Natural killer cell (primary cell): ENCODE data around the gene HES1. TPM values are rescaled to one million over a fixed set of nuclear protein-coding genes. Genes with fewer than 3 reads are reported as not detected.

Experiments
- ATAC-seq, 3 donors: fragments of 150-1000 bp in 2 of 3; fragments of 200-7000 bp in 1 of 3; cut with Tn5 transposase; 1 replicate in 1 of 3; 2 replicates in 2 of 3; pipeline ENCODE4 v1.10.0; 2021; ENCODE audit warnings: mild to moderate bottlenecking in 2 of 3, moderate library complexity in 2 of 3
- DNase-seq, 2 donors: peaks; one replicate each; pipeline versions ENCODE4 v3.0.0 to v3.0.0-alpha.2; 2013 to 2021; ENCODE audit warnings: mixed read lengths in 1 of 2
- H3K27ac ChIP-seq: one replicate; pipeline ENCODE4 v1.5.1; 2013; ENCODE audit warnings: mild to moderate bottlenecking, low read length
- H3K27me3 ChIP-seq: one replicate; pipeline ENCODE4 v1.6.1; 2013; ENCODE audit warnings: low read length; ENCODE audit not compliant: control insufficient read depth, insufficient read depth
- H3K36me3 ChIP-seq: one replicate; pipeline ENCODE4 v1.6.1; 2013; ENCODE audit warnings: low read length; ENCODE audit not compliant: control insufficient read depth, insufficient read depth
- H3K4me1 ChIP-seq: one replicate; pipeline ENCODE4 v1.6.1; 2013; ENCODE audit warnings: low read length; ENCODE audit not compliant: control insufficient read depth, insufficient read depth
- H3K4me3 ChIP-seq: one replicate; pipeline ENCODE4 v1.5.1; 2013; ENCODE audit warnings: low read length
- H3K9me3 ChIP-seq: one replicate; pipeline ENCODE4 v1.6.1; 2013; ENCODE audit warnings: low read length; ENCODE audit not compliant: control insufficient read depth, insufficient read depth
- H3K27ac Mint-ChIP-seq, 2 donors: one replicate each; pipeline ENCODE4 v1.8.0; 2022; ENCODE audit warnings: mild to moderate bottlenecking in 2 of 2, mixed read lengths in 2 of 2, moderate library complexity in 1 of 2
- H3K27me3 Mint-ChIP-seq, 2 donors: one replicate each; pipeline ENCODE4 v1.8.0; 2022; ENCODE audit warnings: low read depth in 2 of 2, mixed read lengths in 2 of 2
- H3K36me3 Mint-ChIP-seq: one replicate; pipeline ENCODE4 v1.8.0; 2022; ENCODE audit warnings: mixed read lengths
- H3K4me1 Mint-ChIP-seq, 2 donors: one replicate each; pipeline ENCODE4 v1.8.0; 2022; ENCODE audit warnings: mixed read lengths in 2 of 2
- H3K4me3 Mint-ChIP-seq: one replicate; pipeline ENCODE4 v1.8.0; 2022; ENCODE audit warnings: mild to moderate bottlenecking, moderate library complexity, mixed read lengths
- H3K9me3 Mint-ChIP-seq, 2 donors: one replicate each; pipeline ENCODE4 v1.8.0; 2022; ENCODE audit warnings: mixed read lengths in 2 of 2
- CTCF ChIP-seq: fragments of 200-600 bp; IDR thresholded peaks from one replicate; pipeline ENCODE4 v1.8.0; 2022; ENCODE audit warnings: antibody characterized with exemption
- WGBS: methylation state at CpG from one replicate; pipeline ENCODE4 v1.1.7; 2013; ENCODE audit warnings: missing lambda C conversion rate; ENCODE audit not compliant: insufficient coverage; 5-methylcytosine and 5-hydroxymethylcytosine counted together
- intact Hi-C: fragments of 100-400 bp; cut with micrococcal nuclease; formaldehyde crosslinking; loops from one replicate; pipeline ENCODE4 v1.14.2; 2022
- total RNA-seq, 4 donors: library from RNA; stranded (reverse); fragments of 120-200 nt in 1 of 4; gene quantifications; one replicate each; pipeline versions ENCODE4 v1.2.3 to v1.2.4, GENCODE V29; 2013 to 2022

The HES1 gene
- total RNA-seq, 3 donors from 2014 or later (not counting 1 experiment from before 2014, with no cell fraction given), result 1.5 to 4.4 (median 2.2) TPM

GRCh38 chr3:194174406-194174805 lies 38.5 kb downstream of the HES1 start:
- H3K27ac Mint-ChIP-seq, result no peak overlapping the region
- H3K36me3 ChIP-seq, result no peaks in the 10 kb centered on the region

GRCh38 chr3:194174980-194175379 lies 39.0 kb downstream of the HES1 start:
- no peaks in the 10 kb centered on the region for H3K27me3 ChIP-seq
- Mint-ChIP-seq H3K4me3 (no peak overlapping the region), H3K27me3 (peaks cover 22 to 28% of the 10 kb centered on the region in 2 donors), H3K4me1 (no peaks in the 10 kb centered on the region), H3K9me3 (no peaks in the 10 kb centered on the region), H3K36me3 (no peaks in the 10 kb centered on the region), H3K27ac (no peak overlapping the region)
- H3K36me3 ChIP-seq, result no peaks in the 10 kb centered on the region
- no peaks in the 10 kb centered on the region for H3K9me3 ChIP-seq
- TF ChIP-seq CTCF, result no peak
- 92% methylated on average over 5 of the region's 6 CpGs for WGBS
- intact Hi-C loops, result no loop called here
- no peaks in the 10 kb centered on the region for H3K4me1 ChIP-seq
- H3K4me3 ChIP-seq, result no peak overlapping the region
- H3K27ac ChIP-seq, result no peak overlapping the region
- DNase-seq (no peak), ATAC-seq (no peak)

More at GRCh38 chr3:194174406-194174805, 38.5 kb downstream of the HES1 start:
- Histone ChIP-seq H3K4me1 (no peaks in the 10 kb centered on the region), H3K27me3 (no peaks in the 10 kb centered on the region), H3K4me3 (no peak overlapping the region), H3K27ac (no peak overlapping the region), H3K9me3 (no peaks in the 10 kb centered on the region)
- Mint-ChIP-seq H3K4me3 (no peak overlapping the region), H3K27me3 (peaks cover 24 to 31% of the 10 kb centered on the region in 2 donors), H3K36me3 (no peaks in the 10 kb centered on the region), H3K9me3 (no peaks in the 10 kb centered on the region), H3K4me1 (no peaks in the 10 kb centered on the region)
- no peak for TF ChIP-seq CTCF
- no peak for DNase-seq
- intact Hi-C loops, result no loop called here
- 81% methylated on average over 4 of the region's 4 CpGs for WGBS
- no peak for ATAC-seq

GRCh38 chr3:194176274-194176991 lies 40.5 kb downstream of the HES1 start:
- Mint-ChIP-seq H3K27me3 (peaks cover 22 to 28% of the 10 kb centered on the region in 2 donors), H3K9me3 (no peaks in the 10 kb centered on the region), H3K4me3 (no peak overlapping the region), H3K36me3 (no peaks in the 10 kb centered on the region), H3K4me1 (no peaks in the 10 kb centered on the region), H3K27ac (no peak overlapping the region)
- no peak for TF ChIP-seq CTCF
- 94% methylated on average over 17 of the region's 18 CpGs for WGBS
- no peak overlapping the region for H3K4me3 ChIP-seq
- ATAC-seq, result no peak
- intact Hi-C loops, result no loop called here
- no peak for DNase-seq
- H3K9me3 ChIP-seq, result no peaks in the 10 kb centered on the region
- no peaks in the 10 kb centered on the region for H3K4me1 ChIP-seq
- H3K27ac ChIP-seq, result no peak overlapping the region
- no peaks in the 10 kb centered on the region for H3K27me3 ChIP-seq
- no peaks in the 10 kb centered on the region for H3K36me3 ChIP-seq

GRCh38 chr3:194177141-194177540 lies 41.2 kb downstream of the HES1 start:
- Histone ChIP-seq H3K4me1 (no peaks in the 10 kb centered on the region), H3K27me3 (no peaks in the 10 kb centered on the region), H3K36me3 (no peaks in the 10 kb centered on the region), H3K4me3 (no peak overlapping the region), H3K27ac (no peak overlapping the region), H3K9me3 (no peaks in the 10 kb centered on the region)
- WGBS, result 79% methylated on average over 3 of the region's 5 CpGs
- H3K36me3 Mint-ChIP-seq, result no peaks in the 10 kb centered on the region
- H3K4me3 Mint-ChIP-seq, result no peak overlapping the region
- ATAC-seq (no peak), DNase-seq (no peak)
- no peaks in the 10 kb centered on the region for H3K9me3 Mint-ChIP-seq
- H3K4me1 Mint-ChIP-seq, result no peaks in the 10 kb centered on the region
- intact Hi-C loops, result no loop called here
- TF ChIP-seq CTCF, result no peak
- H3K27me3 Mint-ChIP-seq, result peaks cover 22 to 28% of the 10 kb centered on the region in 2 donors
- no peak overlapping the region for H3K27ac Mint-ChIP-seq
